Spleen (tissue), 11 donors: ENCODE data around the gene ATP10A. TPM values are rescaled to one million over a fixed set of nuclear protein-coding genes. Genes with fewer than 3 reads are reported as not detected.
A peak's percentile ranks its signal among the peaks of the same experiment; 100 is the strongest.

Experiments used
- DNase-seq: peaks from one replicate; pipeline ENCODE4 v3.0.0-alpha.2; 2020
- H3K27ac ChIP-seq, 8 donors: fragments of 200-600 bp; sonication (generic) in 7 of 8; 1 replicate in 4 of 8; 2 replicates in 4 of 8; pipeline versions ENCODE4 v1.5.0 to v1.8.0; 2016 to 2021; ENCODE audit warnings: inconsistent platforms in 4 of 8, mild to moderate bottlenecking in 4 of 8, moderate library complexity in 1 of 8
- H3K27me3 ChIP-seq, 7 donors: fragments of 200-600 bp; sonication (generic) in 6 of 7; replicated peaks in 1 of 7; 1 replicate in 4 of 7; 2 replicates in 3 of 7; pipeline versions ENCODE4 v1.5.0 to v1.8.0; 2016 to 2021; ENCODE audit warnings: inconsistent platforms in 3 of 7, mild to moderate bottlenecking in 1 of 7
- H3K36me3 ChIP-seq, 6 donors: fragments of 200-600 bp; sonication (generic) in 5 of 6; 1 replicate in 4 of 6; 2 replicates in 2 of 6; pipeline versions ENCODE4 v1.5.0 to v1.8.0; 2016 to 2021; ENCODE audit warnings: inconsistent platforms in 2 of 6
- H3K4me1 ChIP-seq, 6 donors: fragments of 200-600 bp; sonication (generic) in 5 of 6; 1 replicate in 3 of 6; 2 replicates in 3 of 6; pipeline versions ENCODE4 v1.5.0 to v1.8.0; 2016 to 2021; ENCODE audit warnings: inconsistent platforms in 3 of 6
- H3K4me3 ChIP-seq, 8 donors: fragments of 200-600 bp; sonication (generic) in 7 of 8; 1 replicate in 4 of 8; 2 replicates in 4 of 8; pipeline versions ENCODE4 v1.5.0 to v1.8.0; 2016 to 2021; ENCODE audit warnings: inconsistent platforms in 4 of 8, mild to moderate bottlenecking in 4 of 8, moderate library complexity in 2 of 8
- H3K9me3 ChIP-seq, 8 donors: fragments of 200-600 bp; sonication (generic) in 7 of 8; 1 replicate in 4 of 8; 2 replicates in 4 of 8; pipeline versions ENCODE4 v1.5.0 to v1.8.0; 2016 to 2021; ENCODE audit warnings: inconsistent platforms in 4 of 8
- POLR2A ChIP-seq, 3 donors: fragments of 450-650 bp; IDR thresholded peaks; one replicate each; pipeline ENCODE4 v1.5.1; 2017; ENCODE audit warnings: antibody characterized with exemption in 3 of 3, mild to moderate bottlenecking in 1 of 3
- POLR2AphosphoS5 ChIP-seq, 3 donors: sonication (generic); formaldehyde crosslinking; IDR thresholded peaks; one replicate each; pipeline ENCODE4 v1.5.1; 2017; ENCODE audit warnings: antibody characterized with exemption in 3 of 3
- WGBS, 5 donors: extraction: QIAGEN DNeasy Blood & Tissue Kit in 3 of 5; methylation state at CpG; one replicate each; pipeline versions ENCODE4 v1.1.5 to v1.1.7; 2013 to 2018; 5-methylcytosine and 5-hydroxymethylcytosine counted together
- intact Hi-C: fragments of 100-400 bp; cut with DNase I; formaldehyde crosslinking; loops from one replicate; pipeline ENCODE4 v1.15.0; 2023; ENCODE audit warnings: low total_unique reads
- polyA plus RNA-seq, 3 donors: library from polyadenylated mRNA; stranded (reverse); fragments of 200-250 nt; gene quantifications; one replicate each; pipeline ENCODE4 v1.2.1, GENCODE V29; 2013
- total RNA-seq, 7 donors: library from RNA; depleted of rRNA in 3 of 7; stranded (reverse); fragments of >200 nt in 3 of 7; fragmentation: NEBNext Ultra II Directional in 4 of 7; extraction: Animal tissue kit (Norgen Biotek cat#: 25700) in 4 of 7; gene quantifications; one replicate each; pipeline versions ENCODE4 v1.1.0 to v1.2.1, GENCODE V29; 2016 to 2021
- TF ChIP-seq, protein P1 (sequence below), 11 experiments: fragments of 200-600 bp in 7 of 11; fragments of 450-650 bp in 4 of 11; sonication (generic) in 4 of 11; IDR thresholded peaks in 8 of 11; conservative IDR thresholded peaks in 3 of 11; 1 replicate in 7 of 11; 2 replicates in 4 of 11; pipeline versions ENCODE4 v1.4.0 to v1.8.0; 2016 to 2021; ENCODE audit warnings: antibody characterized with exemption in 11 of 11, inconsistent platforms in 4 of 11, mild to moderate bottlenecking in 1 of 11
- donor health status: healthy with polysubstance abuse.
- donor health status: DM: no; HTN: no; CAD: no; lungs with moderate emphysema.
- donor health status: DM: no; HTN: no; CAD: no.
- donor health status: Bipolar disorder and iron deficiency.
- donor health status: healthy.
- donor health status: DM: no; HTN: no; CAD: no.
- donor health status: DM: yes; HTN: yes; CAD: no.

Gene ATP10A
- total and polyA plus RNA-seq, 10 donors, result 0.54 to 8.6 (median 2.7) TPM

DNA sequence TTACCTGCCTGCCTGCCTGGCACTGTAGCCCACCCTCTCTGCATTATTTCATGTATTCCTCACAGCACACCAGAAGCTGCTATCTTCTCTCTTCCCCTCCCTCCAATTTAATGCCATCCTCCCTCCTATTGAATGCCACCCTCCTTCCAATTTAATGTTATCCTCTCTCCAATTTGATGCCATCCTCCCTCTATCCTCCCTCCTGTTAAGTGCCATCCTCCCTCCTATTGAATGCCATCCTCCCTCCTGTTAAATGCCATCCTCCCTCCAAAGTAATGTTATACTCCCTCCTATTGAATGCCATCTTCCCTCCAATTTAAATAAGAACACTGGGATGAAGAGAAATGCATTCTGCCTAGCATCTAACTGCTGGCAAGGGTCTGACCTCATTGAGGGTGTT is 11.1 kb downstream of the ATP10A start:
- DNase-seq, result no peak
- Histone ChIP-seq H3K27me3 (peaks cover 0 to 6% (median 0%) of the 10 kb centered on the region in 7 donors), H3K27ac (no peak overlapping the region), H3K4me3 (no peak overlapping the region), H3K9me3 (no peaks in the 10 kb centered on the region), H3K4me1 (peaks cover 5 to 55% (median 32%) of the 10 kb centered on the region in 6 donors), H3K36me3 (no peaks in the 10 kb centered on the region)
- intact Hi-C loops, result no loop called here
- TF ChIP-seq POLR2A (IDR thresholded peaks at IDR 0.05) (no peak), POLR2AphosphoS5 (IDR thresholded peaks at IDR 0.05) (no peak)
- TF ChIP-seq, protein P1, sequence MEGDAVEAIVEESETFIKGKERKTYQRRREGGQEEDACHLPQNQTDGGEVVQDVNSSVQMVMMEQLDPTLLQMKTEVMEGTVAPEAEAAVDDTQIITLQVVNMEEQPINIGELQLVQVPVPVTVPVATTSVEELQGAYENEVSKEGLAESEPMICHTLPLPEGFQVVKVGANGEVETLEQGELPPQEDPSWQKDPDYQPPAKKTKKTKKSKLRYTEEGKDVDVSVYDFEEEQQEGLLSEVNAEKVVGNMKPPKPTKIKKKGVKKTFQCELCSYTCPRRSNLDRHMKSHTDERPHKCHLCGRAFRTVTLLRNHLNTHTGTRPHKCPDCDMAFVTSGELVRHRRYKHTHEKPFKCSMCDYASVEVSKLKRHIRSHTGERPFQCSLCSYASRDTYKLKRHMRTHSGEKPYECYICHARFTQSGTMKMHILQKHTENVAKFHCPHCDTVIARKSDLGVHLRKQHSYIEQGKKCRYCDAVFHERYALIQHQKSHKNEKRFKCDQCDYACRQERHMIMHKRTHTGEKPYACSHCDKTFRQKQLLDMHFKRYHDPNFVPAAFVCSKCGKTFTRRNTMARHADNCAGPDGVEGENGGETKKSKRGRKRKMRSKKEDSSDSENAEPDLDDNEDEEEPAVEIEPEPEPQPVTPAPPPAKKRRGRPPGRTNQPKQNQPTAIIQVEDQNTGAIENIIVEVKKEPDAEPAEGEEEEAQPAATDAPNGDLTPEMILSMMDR (IDR thresholded peaks at IDR 0.05 in 8 of 11, conservative IDR thresholded peaks at IDR 0.05 in 3 of 11), result no peak

DNA sequence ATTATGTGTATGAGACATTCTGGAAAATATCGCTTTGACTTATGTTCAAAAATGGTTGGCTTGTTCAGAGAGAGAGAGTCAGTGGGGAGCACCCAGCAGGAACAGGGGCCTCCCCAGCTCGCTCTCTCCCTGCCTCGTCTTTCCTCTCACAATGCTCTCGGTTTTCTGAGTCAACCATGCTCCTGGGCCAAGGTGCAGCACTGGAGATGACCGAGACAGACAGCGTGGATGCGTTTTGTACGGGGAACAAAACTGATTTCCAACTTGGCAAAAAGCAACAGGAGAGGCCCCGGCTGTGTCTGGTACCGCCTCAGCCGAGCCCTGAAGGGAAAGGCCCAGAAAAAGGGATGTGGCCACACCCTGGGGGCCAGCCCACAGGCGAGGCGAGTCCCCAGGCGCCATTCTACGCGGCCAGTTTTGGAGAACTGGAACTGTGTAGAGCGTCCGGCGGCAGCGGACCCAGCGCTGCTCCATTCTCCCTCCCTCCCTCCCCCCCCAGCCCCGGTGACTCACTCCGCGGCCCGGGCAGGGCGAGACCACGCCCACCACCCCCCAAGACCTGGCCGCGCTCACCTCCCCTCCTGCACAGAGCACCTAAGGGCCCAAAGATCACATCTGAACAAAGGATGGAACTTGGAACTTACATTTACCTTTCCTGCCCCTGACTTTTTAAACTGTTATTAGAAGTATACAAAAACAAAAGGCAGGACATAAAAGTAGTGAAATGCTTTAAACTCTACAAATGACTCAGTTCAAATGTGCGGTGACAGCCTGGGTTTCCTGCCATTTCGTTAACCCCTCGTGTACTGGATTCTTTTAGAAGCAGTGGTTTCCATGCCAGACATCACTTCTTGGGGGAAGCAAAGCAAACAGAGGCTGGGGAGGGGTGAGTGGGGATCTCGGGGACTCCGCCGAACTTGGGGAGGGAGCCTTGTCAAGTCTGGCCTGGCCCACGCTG is 12.7 kb downstream of the ATP10A start:
- H3K27me3 ChIP-seq, result peaks cover 0 to 6% (median 0%) of the 10 kb centered on the region in 7 donors
- H3K27ac ChIP-seq, result peak overlapping the region; percentile 3 to 84 (median 52)
- no peaks in the 10 kb centered on the region for H3K9me3 ChIP-seq
- WGBS, 5 donors, result 6 to 11% (median 9%) methylated on average over 23 to 36 of the region's 36 CpGs
- no peaks in the 10 kb centered on the region for H3K36me3 ChIP-seq
- intact Hi-C loops, result no loop called here
- no peak for TF ChIP-seq POLR2A (IDR thresholded peaks at IDR 0.05)
- peak in 2 of 3 donors; percentile 48 to 68 for TF ChIP-seq POLR2AphosphoS5 (IDR thresholded peaks at IDR 0.05)
- TF ChIP-seq, protein P1 (IDR thresholded peaks at IDR 0.05 in 8 of 11, conservative IDR thresholded peaks at IDR 0.05 in 3 of 11), result no peak
- peak overlapping the region; percentile 10 to 66 (median 26) for H3K4me3 ChIP-seq
- H3K4me1 ChIP-seq, result peaks cover 5 to 71% (median 33%) of the 10 kb centered on the region in 6 donors
- peak; percentile 87 for DNase-seq

DNA sequence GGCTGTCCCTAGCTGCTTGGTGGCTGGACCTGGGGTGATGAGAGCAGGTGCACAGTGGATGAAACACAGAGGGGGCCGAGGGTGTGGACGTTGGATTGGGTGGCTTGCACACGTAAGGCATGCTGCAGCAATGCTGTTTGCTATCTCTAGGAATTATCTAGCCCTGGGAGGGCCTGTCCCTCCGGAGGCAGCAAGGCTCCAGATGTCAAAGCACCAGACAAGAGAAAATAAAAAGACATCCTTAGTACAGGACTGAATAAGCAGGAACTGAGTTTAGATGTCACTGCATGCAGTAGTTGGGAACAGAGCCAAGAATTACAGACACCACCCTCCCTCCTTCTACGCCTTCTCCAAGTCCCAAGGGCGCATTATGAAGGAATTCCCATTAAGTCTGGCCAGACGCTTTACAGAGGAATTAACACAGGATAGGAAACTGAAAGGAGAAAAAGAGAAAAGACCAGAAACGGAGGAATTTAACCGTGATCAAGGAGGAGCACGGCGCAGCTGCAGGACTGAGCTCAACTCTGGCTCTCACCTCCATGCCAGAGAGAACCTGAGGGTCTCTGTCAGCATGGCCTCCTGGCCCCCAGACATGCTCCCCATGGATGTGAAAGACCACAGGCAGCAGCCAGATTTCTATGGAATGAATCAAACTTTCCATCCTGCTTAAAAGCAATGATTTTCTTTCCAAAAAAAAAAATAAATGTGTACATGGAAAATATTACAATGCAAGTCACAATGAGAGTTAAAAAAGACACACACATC is 13.8 kb downstream of the ATP10A start:
- peaks cover 5 to 71% (median 33%) of the 10 kb centered on the region in 6 donors for H3K4me1 ChIP-seq

More for the DNA sequence above, 13.8 kb downstream of the ATP10A start:
- H3K27me3 ChIP-seq, result peaks cover 0 to 10% (median 0%) of the 10 kb centered on the region in 7 donors
- TF ChIP-seq, protein P1 (IDR thresholded peaks at IDR 0.05 in 8 of 11, conservative IDR thresholded peaks at IDR 0.05 in 3 of 11), result no peak
- TF ChIP-seq POLR2AphosphoS5 (IDR thresholded peaks at IDR 0.05) (no peak), POLR2A (IDR thresholded peaks at IDR 0.05) (no peak)
- H3K4me3 ChIP-seq, result no peak overlapping the region
- DNase-seq, result no peak
- peak overlapping the region in 3 of 8 donors; percentile 54 to 84 (median 79) for H3K27ac ChIP-seq
- intact Hi-C loops, result no loop called here
- no peaks in the 10 kb centered on the region for H3K9me3 ChIP-seq
- 44 to 55% (median 51%) methylated on average over 11 of the region's 11 CpGs for WGBS, 5 donors
- no peaks in the 10 kb centered on the region for H3K36me3 ChIP-seq
